ENCODE measurements around the gene IL17RA. TPM values are rescaled to one million over a fixed set of nuclear protein-coding genes. Genes with fewer than 3 reads are reported as not detected.

Gene IL17RA
- total RNA-seq, 1 donor = 24.8 TPM

- Histone ChIP-seq H3K4me3 (ENCODE audit: low read length) (no peak overlapping the region), H3K9me3 (ENCODE audit: low read depth, low read length) (no peaks in the 10 kb centered on the region), H3K4me1 (ENCODE audit: insufficient read depth, low read length) (peaks cover 75% of the 10 kb centered on the region), H3K27me3 (ENCODE audit: insufficient read depth, low read length) (peaks cover 14% of the 10 kb centered on the region)
These were observed 33.5 kb downstream of the IL17RA start for GRCh38 chr22:17118342-17118741.

- Histone ChIP-seq H3K4me1 (ENCODE audit: insufficient read depth, low read length) (peaks cover 62% of the 10 kb centered on the region), H3K27me3 (ENCODE audit: insufficient read depth, low read length) (peaks cover 16% of the 10 kb centered on the region), H3K9me3 (ENCODE audit: low read depth, low read length) (no peaks in the 10 kb centered on the region), H3K4me3 (ENCODE audit: low read length) (no peak overlapping the region)
These were observed 34.8 kb downstream of the IL17RA start for GRCh38 chr22:17119481-17120202.

GRCh38 chr22:17120281-17120680 lies 35.5 kb downstream of the IL17RA start:
- H3K4me1 ChIP-seq (ENCODE audit: insufficient read depth, low read length) = peaks cover 55% of the 10 kb centered on the region
- H3K9me3 ChIP-seq (ENCODE audit: low read depth, low read length) = no peaks in the 10 kb centered on the region
- H3K4me3 ChIP-seq (ENCODE audit: low read length) = no peak overlapping the region

DNA sequence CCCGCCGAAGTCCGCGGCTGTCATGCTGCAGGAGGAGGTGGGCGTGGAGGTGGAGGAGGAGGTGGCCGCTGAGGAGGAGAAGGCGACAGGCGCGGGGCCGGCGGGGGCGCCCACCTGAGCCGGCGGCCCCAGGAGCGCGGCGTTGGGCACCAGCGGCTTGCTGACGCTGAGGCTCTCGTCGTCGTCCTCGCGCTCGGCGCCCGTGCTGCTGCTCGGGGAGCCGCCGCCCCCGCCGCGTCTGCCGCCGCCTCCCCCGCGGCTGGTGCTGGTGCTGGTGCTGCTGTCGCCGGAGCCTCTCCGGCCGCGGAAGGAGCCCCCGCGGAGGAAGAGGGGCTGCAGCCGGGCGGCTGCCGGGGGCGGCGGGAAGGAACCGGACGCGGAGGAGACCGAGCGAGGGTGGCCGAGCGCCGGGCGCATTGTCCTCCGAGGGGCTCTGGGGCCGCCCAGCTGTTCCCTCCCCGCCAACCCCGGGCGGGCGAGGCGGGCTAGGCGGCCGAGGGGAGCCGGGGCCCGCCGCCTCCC lies 36.0 kb downstream of the IL17RA start:
- Histone ChIP-seq H3K4me3 (ENCODE audit: low read length) (peak overlapping the region; percentile 34), H3K4me1 (ENCODE audit: insufficient read depth, low read length) (peaks cover 50% of the 10 kb centered on the region)

More at GRCh38 chr22:17120281-17120680, 35.5 kb downstream of the IL17RA start:
- H3K27me3 ChIP-seq (ENCODE audit: insufficient read depth, low read length) = peaks cover 16% of the 10 kb centered on the region

GRCh38 chr22:17121233-17122195 lies 36.7 kb downstream of the IL17RA start, which contains the start of gene TMEM121B:
Gene TMEM121B (minus strand): TSS chr22:17121360. CDS start chr22:17121127, 233 bp downstream.
- Histone ChIP-seq H3K9me3 (ENCODE audit: low read depth, low read length) (no peaks in the 10 kb centered on the region), H3K4me3 (ENCODE audit: low read length) (peak within 1 kb of the TSS; percentile 34), H3K27me3 (ENCODE audit: insufficient read depth, low read length) (peaks cover 16% of the 10 kb centered on the region), H3K4me1 (ENCODE audit: insufficient read depth, low read length) (peaks cover 43% of the 10 kb centered on the region)

More for the DNA sequence above, 36.0 kb downstream of the IL17RA start:
- Histone ChIP-seq H3K9me3 (ENCODE audit: low read depth, low read length) (no peaks in the 10 kb centered on the region), H3K27me3 (ENCODE audit: insufficient read depth, low read length) (peaks cover 16% of the 10 kb centered on the region)

- Histone ChIP-seq H3K4me3 (ENCODE audit: low read length) (no peak overlapping the region), H3K9me3 (ENCODE audit: low read depth, low read length) (no peaks in the 10 kb centered on the region), H3K27me3 (ENCODE audit: insufficient read depth, low read length) (no peaks in the 10 kb centered on the region), H3K4me1 (ENCODE audit: insufficient read depth, low read length) (no peaks in the 10 kb centered on the region)
These were observed 45.4 kb downstream of the IL17RA start for GRCh38 chr22:17130199-17130598.

DNA sequence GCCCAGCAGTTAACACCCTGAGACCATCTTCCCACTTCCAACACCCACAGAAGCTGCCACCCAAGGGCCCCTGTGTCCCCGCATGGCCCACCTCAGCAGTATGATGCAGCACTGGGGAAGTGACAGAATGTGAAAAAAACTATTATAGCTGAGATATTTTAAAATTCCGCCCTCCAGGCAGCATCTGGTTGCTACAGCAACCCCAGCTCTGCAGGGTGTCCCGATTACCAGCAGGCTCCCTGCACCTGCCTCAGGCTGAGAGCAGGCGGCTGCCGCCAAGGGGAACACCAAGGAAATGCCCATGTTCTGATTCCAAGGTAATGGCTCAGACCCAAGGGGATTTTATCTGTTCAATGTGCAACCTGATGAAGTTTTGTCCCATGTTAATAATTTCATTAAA lies 46.9 kb downstream of the IL17RA start:
- Histone ChIP-seq H3K27me3 (ENCODE audit: insufficient read depth, low read length) (no peaks in the 10 kb centered on the region), H3K4me1 (ENCODE audit: insufficient read depth, low read length) (no peaks in the 10 kb centered on the region), H3K4me3 (ENCODE audit: low read length) (no peak overlapping the region)

GRCh38 chr22:17132112-17132511 lies 47.3 kb downstream of the IL17RA start:
- no peak overlapping the region for H3K4me3 ChIP-seq (ENCODE audit: low read length)
- H3K27me3 ChIP-seq (ENCODE audit: insufficient read depth, low read length) = no peaks in the 10 kb centered on the region
- no peaks in the 10 kb centered on the region for H3K4me1 ChIP-seq (ENCODE audit: insufficient read depth, low read length)
- no peaks in the 10 kb centered on the region for H3K9me3 ChIP-seq (ENCODE audit: low read depth, low read length)

More for the DNA sequence above, 46.9 kb downstream of the IL17RA start:
- no peaks in the 10 kb centered on the region for H3K9me3 ChIP-seq (ENCODE audit: low read depth, low read length)

GRCh38 chr22:17133137-17133536 lies 48.3 kb downstream of the IL17RA start:
- H3K27me3 ChIP-seq (ENCODE audit: insufficient read depth, low read length) = no peaks in the 10 kb centered on the region
- no peaks in the 10 kb centered on the region for H3K4me1 ChIP-seq (ENCODE audit: insufficient read depth, low read length)
- no peaks in the 10 kb centered on the region for H3K9me3 ChIP-seq (ENCODE audit: low read depth, low read length)
- no peak overlapping the region for H3K4me3 ChIP-seq (ENCODE audit: low read length)

DNA sequence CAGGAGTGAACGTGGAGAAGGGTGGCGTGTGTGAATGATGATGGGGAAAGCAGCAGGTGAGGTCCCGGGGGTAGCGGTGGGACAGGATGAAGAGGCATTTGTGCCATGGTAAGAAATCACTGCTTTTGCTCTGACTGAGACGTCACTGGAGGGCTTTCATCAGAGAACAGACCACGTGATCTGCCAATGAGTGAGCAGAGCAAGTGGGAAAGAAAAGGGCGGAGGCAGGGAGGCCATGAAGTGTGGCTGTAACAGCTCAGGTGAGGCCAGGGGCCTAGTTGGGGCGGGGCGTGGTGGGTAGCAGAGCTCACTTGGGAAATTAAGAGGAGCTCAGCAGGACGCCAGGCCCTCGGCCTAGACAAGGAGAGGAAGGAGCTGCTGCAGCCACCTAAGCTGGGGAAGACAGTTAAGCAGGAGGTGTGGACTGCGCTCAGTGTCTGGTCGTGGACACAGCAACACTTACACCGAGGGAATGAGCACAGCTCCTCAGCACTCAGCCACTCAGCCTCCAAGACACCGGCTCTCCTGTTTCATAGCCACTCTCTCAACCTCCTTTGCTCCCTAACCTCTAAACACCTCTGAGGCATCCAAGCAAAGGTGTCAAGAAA lies 50.5 kb downstream of the IL17RA start:
- Histone ChIP-seq H3K27me3 (ENCODE audit: insufficient read depth, low read length) (no peaks in the 10 kb centered on the region), H3K4me1 (ENCODE audit: insufficient read depth, low read length) (no peaks in the 10 kb centered on the region), H3K9me3 (ENCODE audit: low read depth, low read length) (no peaks in the 10 kb centered on the region), H3K4me3 (ENCODE audit: low read length) (no peak overlapping the region)

DNA sequence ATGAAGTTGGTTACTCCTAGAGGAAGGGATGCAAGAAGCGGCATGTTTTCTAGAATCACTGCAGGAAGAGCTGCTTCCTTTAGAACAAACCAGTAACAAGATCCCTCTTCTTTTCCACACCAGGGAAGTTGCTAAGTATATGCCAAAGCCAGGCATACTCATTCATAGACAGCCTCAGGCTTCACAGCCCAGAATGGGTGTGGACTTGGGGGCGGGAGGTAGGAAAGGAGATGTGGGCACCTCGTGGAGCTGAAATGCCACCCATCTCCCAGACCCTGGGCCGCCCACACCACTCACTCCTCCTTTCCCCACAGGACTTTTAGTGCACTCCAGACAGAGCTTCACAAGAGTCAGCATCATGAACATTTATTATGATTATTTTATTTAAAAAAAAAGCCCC lies 52.4 kb downstream of the IL17RA start:
- H3K27me3 ChIP-seq (ENCODE audit: insufficient read depth, low read length) = no peaks in the 10 kb centered on the region
- no peaks in the 10 kb centered on the region for H3K4me1 ChIP-seq (ENCODE audit: insufficient read depth, low read length)
- H3K9me3 ChIP-seq (ENCODE audit: low read depth, low read length) = no peaks in the 10 kb centered on the region
- H3K4me3 ChIP-seq (ENCODE audit: low read length) = no peak overlapping the region

DNA sequence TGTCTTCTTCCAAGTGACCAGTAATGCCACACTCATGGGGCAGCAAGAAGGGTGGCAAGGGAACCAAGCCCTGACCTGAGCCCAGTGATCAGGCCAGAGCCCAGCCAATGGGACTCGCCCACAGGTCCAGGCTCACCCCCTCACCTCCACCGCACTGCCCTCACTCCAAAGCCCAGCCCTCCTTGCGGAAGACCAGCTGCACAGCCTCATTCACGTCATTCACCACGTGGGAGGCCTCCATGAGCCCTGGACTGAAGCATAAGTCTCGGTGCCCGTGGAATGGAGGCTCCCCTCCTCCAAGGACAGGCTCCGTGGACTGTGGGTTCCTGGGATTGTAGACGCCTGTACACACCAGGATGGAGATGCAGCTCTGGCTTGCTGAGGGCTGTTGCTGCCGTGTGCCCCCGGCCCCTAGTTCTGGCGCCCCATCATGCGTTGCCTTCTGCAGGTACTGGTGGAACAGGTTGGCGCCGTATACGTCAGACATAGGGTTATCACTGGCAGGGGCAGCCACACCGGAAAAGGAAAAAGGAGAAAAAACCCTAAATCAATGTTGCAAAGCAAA lies 53.1 kb downstream of the IL17RA start:
- Histone ChIP-seq H3K4me1 (ENCODE audit: insufficient read depth, low read length) (no peaks in the 10 kb centered on the region), H3K27me3 (ENCODE audit: insufficient read depth, low read length) (no peaks in the 10 kb centered on the region), H3K9me3 (ENCODE audit: low read depth, low read length) (no peaks in the 10 kb centered on the region), H3K4me3 (ENCODE audit: low read length) (no peak overlapping the region)

GRCh38 chr22:17138513-17138912 lies 53.7 kb downstream of the IL17RA start:
- Histone ChIP-seq H3K4me3 (ENCODE audit: low read length) (no peak overlapping the region), H3K9me3 (ENCODE audit: low read depth, low read length) (no peaks in the 10 kb centered on the region), H3K4me1 (ENCODE audit: insufficient read depth, low read length) (no peaks in the 10 kb centered on the region), H3K27me3 (ENCODE audit: insufficient read depth, low read length) (no peaks in the 10 kb centered on the region)

- H3K27me3 ChIP-seq (ENCODE audit: insufficient read depth, low read length) = no peaks in the 10 kb centered on the region
- H3K4me1 ChIP-seq (ENCODE audit: insufficient read depth, low read length) = no peaks in the 10 kb centered on the region
- H3K4me3 ChIP-seq (ENCODE audit: low read length) = no peak overlapping the region
- no peaks in the 10 kb centered on the region for H3K9me3 ChIP-seq (ENCODE audit: low read depth, low read length)
These were observed 55.2 kb downstream of the IL17RA start for GRCh38 chr22:17140022-17140421.
